ENCODE results near the gene ACBD4. TPM values are rescaled to one million over a fixed set of nuclear protein-coding genes. Genes with fewer than 3 reads are reported as not detected.

The ACBD4 gene
- total RNA-seq, 4 donors from 2014 or later = 25.9 to 41.9 (median 28.2) TPM

GRCh38 chr17:45146890-45147580, 11.5 kb downstream of the ACBD4 start:
- H3K4me3 ChIP-seq = peak overlapping the region; percentile 64 to 88 (median 72)
- no peaks in the 10 kb centered on the region for H3K36me3 ChIP-seq
- H3K27me3 ChIP-seq = no peaks in the 10 kb centered on the region
- H3K27ac ChIP-seq = peak overlapping the region; percentile 93 to 99 (median 96)
- peaks cover 5 to 63% (median 36%) of the 10 kb centered on the region in 4 donors for H3K4me1 ChIP-seq
- TF ChIP-seq CTCF (IDR thresholded peaks at IDR 0.05) (no peak), POLR2A (IDR thresholded peaks at IDR 0.05) (peak in 1 of 2 donors; percentile 8), EP300 (IDR thresholded peaks at IDR 0.05) (peak in 1 of 2 donors; percentile 56)
- peak; percentile 62 to 70 for DNase-seq (ENCODE audit: low spot score in 2 of 2)
- no peaks in the 10 kb centered on the region for H3K9me3 ChIP-seq
- WGBS, 2 donors = 5% methylated on average over 19 to 27 of the region's 29 CpGs

- Histone ChIP-seq H3K27ac (peak overlapping the region; percentile 93 to 99 (median 96)), H3K9me3 (no peaks in the 10 kb centered on the region), H3K4me1 (peaks cover 5 to 68% (median 40%) of the 10 kb centered on the region in 4 donors), H3K27me3 (no peaks in the 10 kb centered on the region), H3K4me3 (peak overlapping the region; percentile 64 to 88 (median 72)), H3K36me3 (no peaks in the 10 kb centered on the region)
- WGBS, 2 donors = 0 to 1% methylated on average over 34 to 38 of the region's 38 CpGs
- peak; percentile 66 to 83 for DNase-seq (ENCODE audit: low spot score in 2 of 2)
- peak; percentile 63 to 94 for TF ChIP-seq EP300 (IDR thresholded peaks at IDR 0.05)
- TF ChIP-seq CTCF (IDR thresholded peaks at IDR 0.05) = peak in 2 of 5 experiments; percentile 35 to 42
- TF ChIP-seq POLR2A (IDR thresholded peaks at IDR 0.05) = peak; percentile 6 to 13
These were observed 12.2 kb downstream of the ACBD4 start for GRCh38 chr17:45147581-45148182.

GRCh38 chr17:45148183-45149036, 12.9 kb downstream of the ACBD4 start, which contains the start of gene HEXIM1:
TSS of gene HEXIM1 (plus strand) at chr17:45148475. CDS start at chr17:45149191, 716 bp downstream.
- Histone ChIP-seq H3K4me1 (peaks cover 0 to 66% (median 37%) of the 10 kb centered on the region in 4 donors), H3K4me3 (peak within 1 kb of the TSS; percentile 69 to 88 (median 81)), H3K27ac (peak within 1 kb of the TSS; percentile 93 to 99 (median 96)), H3K36me3 (no peaks in the 10 kb centered on the region), H3K27me3 (no peaks in the 10 kb centered on the region), H3K9me3 (no peaks in the 10 kb centered on the region)
- peak; percentile 98 for DNase-seq (ENCODE audit: low spot score in 2 of 2)
- TF ChIP-seq POLR2A (IDR thresholded peaks at IDR 0.05) = peak; percentile 99
- TF ChIP-seq EP300 (IDR thresholded peaks at IDR 0.05) = peak; percentile 71 to 100
- TF ChIP-seq CTCF (IDR thresholded peaks at IDR 0.05) = peak in 1 of 5 experiments; percentile 12
- WGBS, 2 donors = 0 to 1% methylated on average over 55 to 58 of the region's 58 CpGs

GRCh38 chr17:45149037-45149668, 13.7 kb downstream of the ACBD4 start:
- Histone ChIP-seq H3K36me3 (no peaks in the 10 kb centered on the region), H3K9me3 (no peaks in the 10 kb centered on the region), H3K27ac (peak overlapping the region; percentile 93 to 99 (median 94)), H3K4me1 (peaks cover 0 to 59% (median 34%) of the 10 kb centered on the region in 4 donors), H3K27me3 (no peaks in the 10 kb centered on the region), H3K4me3 (peak overlapping the region; percentile 69 to 85 (median 73))
- 1% methylated on average over 32 of the region's 32 CpGs for WGBS, 2 donors
- peak; percentile 78 to 79 for DNase-seq (ENCODE audit: low spot score in 2 of 2)
- TF ChIP-seq CTCF (IDR thresholded peaks at IDR 0.05) (peak; percentile 79 to 93 (median 89)), EP300 (IDR thresholded peaks at IDR 0.05) (peak in 1 of 2 donors; percentile 67), POLR2A (IDR thresholded peaks at IDR 0.05) (peak; percentile 12 to 57)

Data from tibial nerve (tissue), 4 donors.